Measurements from ENCODE around the gene CACNA2D1. TPM values are rescaled to one million over a fixed set of nuclear protein-coding genes. Genes with fewer than 3 reads are reported as not detected.

CACNA2D1 gene
- total RNA-seq, 3 donors from 2014 or later (not counting 1 experiment from before 2014, with no cell fraction given), result not detected

- Histone ChIP-seq H3K36me3 (ENCODE audit: control insufficient read depth, insufficient read depth, low read length) (no peaks in the 10 kb centered on the region), H3K27me3 (ENCODE audit: control insufficient read depth, insufficient read depth, low read length) (no peaks in the 10 kb centered on the region), H3K9me3 (ENCODE audit: control insufficient read depth, insufficient read depth, low read length) (no peaks in the 10 kb centered on the region), H3K4me3 (ENCODE audit: low read length) (no peak overlapping the region), H3K4me1 (ENCODE audit: control insufficient read depth, insufficient read depth, low read length) (no peaks in the 10 kb centered on the region), H3K27ac (ENCODE audit: low read length) (no peak overlapping the region)
- 91% methylated on average over 2 of the region's 2 CpGs for WGBS (ENCODE audit: insufficient coverage)
- intact Hi-C loops (cut with micrococcal nuclease), result no loop called here
- Mint-ChIP-seq H3K4me1 (no peaks in the 10 kb centered on the region), H3K9me3 (peaks cover 9 to 12% of the 10 kb centered on the region in 2 donors), H3K27me3 (ENCODE audit: low read depth in 2 of 2) (no peaks in the 10 kb centered on the region), H3K27ac (no peak overlapping the region), H3K36me3 (no peaks in the 10 kb centered on the region), H3K4me3 (no peak overlapping the region)
- no peak for ATAC-seq
- DNase-seq, result no peak
- TF ChIP-seq CTCF (IDR thresholded peaks at IDR 0.05), result no peak
Observed at GRCh38 chr7:82325416-82325815, 118.2 kb downstream of the CACNA2D1 start.

- no peak overlapping the region for H3K4me3 ChIP-seq (ENCODE audit: low read length)
- H3K36me3 Mint-ChIP-seq, result no peaks in the 10 kb centered on the region
- no peak for TF ChIP-seq CTCF (IDR thresholded peaks at IDR 0.05)
- DNase-seq (no peak), ATAC-seq (no peak)
- H3K4me3 Mint-ChIP-seq, result no peak overlapping the region
- no peaks in the 10 kb centered on the region for H3K4me1 Mint-ChIP-seq
- no peaks in the 10 kb centered on the region for H3K9me3 ChIP-seq (ENCODE audit: control insufficient read depth, insufficient read depth, low read length)
- H3K27ac ChIP-seq (ENCODE audit: low read length), result no peak overlapping the region
- no peaks in the 10 kb centered on the region for H3K36me3 ChIP-seq (ENCODE audit: control insufficient read depth, insufficient read depth, low read length)
- H3K27me3 ChIP-seq (ENCODE audit: control insufficient read depth, insufficient read depth, low read length), result no peaks in the 10 kb centered on the region
- intact Hi-C loops (cut with micrococcal nuclease), result no loop called here
- no peaks in the 10 kb centered on the region for H3K27me3 Mint-ChIP-seq (ENCODE audit: low read depth in 2 of 2)
- 94% methylated on average over 3 of the region's 4 CpGs for WGBS (ENCODE audit: insufficient coverage)
- H3K27ac Mint-ChIP-seq, result no peak overlapping the region
- peaks cover 9 to 12% of the 10 kb centered on the region in 2 donors for H3K9me3 Mint-ChIP-seq
- no peaks in the 10 kb centered on the region for H3K4me1 ChIP-seq (ENCODE audit: control insufficient read depth, insufficient read depth, low read length)
Observed at GRCh38 chr7:82323806-82324205, 119.8 kb downstream of the CACNA2D1 start.

- Mint-ChIP-seq H3K9me3 (peaks cover 8 to 11% of the 10 kb centered on the region in 2 donors), H3K4me1 (no peaks in the 10 kb centered on the region), H3K27ac (no peak overlapping the region), H3K27me3 (ENCODE audit: low read depth in 2 of 2) (no peaks in the 10 kb centered on the region), H3K4me3 (no peak overlapping the region), H3K36me3 (no peaks in the 10 kb centered on the region)
- no peak for ATAC-seq
- Histone ChIP-seq H3K9me3 (ENCODE audit: control insufficient read depth, insufficient read depth, low read length) (no peaks in the 10 kb centered on the region), H3K4me3 (ENCODE audit: low read length) (no peak overlapping the region), H3K27me3 (ENCODE audit: control insufficient read depth, insufficient read depth, low read length) (no peaks in the 10 kb centered on the region), H3K4me1 (ENCODE audit: control insufficient read depth, insufficient read depth, low read length) (no peaks in the 10 kb centered on the region), H3K27ac (ENCODE audit: low read length) (no peak overlapping the region), H3K36me3 (ENCODE audit: control insufficient read depth, insufficient read depth, low read length) (no peaks in the 10 kb centered on the region)
- no peak for TF ChIP-seq CTCF (IDR thresholded peaks at IDR 0.05)
- DNase-seq, result no peak
- intact Hi-C loops (cut with micrococcal nuclease), result no loop called here
- 94% methylated on average over 3 of the region's 4 CpGs for WGBS (ENCODE audit: insufficient coverage)
Observed at GRCh38 chr7:82319674-82320118, 123.9 kb downstream of the CACNA2D1 start.

GRCh38 chr7:82318786-82319185, 124.8 kb downstream of the CACNA2D1 start:
- DNase-seq, result no peak
- H3K4me3 ChIP-seq (ENCODE audit: low read length), result no peak overlapping the region
- Mint-ChIP-seq H3K27ac (no peak overlapping the region), H3K4me1 (no peaks in the 10 kb centered on the region), H3K27me3 (ENCODE audit: low read depth in 2 of 2) (no peaks in the 10 kb centered on the region), H3K9me3 (peaks cover 8 to 11% of the 10 kb centered on the region in 2 donors), H3K4me3 (no peak overlapping the region), H3K36me3 (no peaks in the 10 kb centered on the region)
- no peak for TF ChIP-seq CTCF (IDR thresholded peaks at IDR 0.05)
- ATAC-seq, result no peak
- no peaks in the 10 kb centered on the region for H3K27me3 ChIP-seq (ENCODE audit: control insufficient read depth, insufficient read depth, low read length)
- H3K36me3 ChIP-seq (ENCODE audit: control insufficient read depth, insufficient read depth, low read length), result no peaks in the 10 kb centered on the region
- no peaks in the 10 kb centered on the region for H3K4me1 ChIP-seq (ENCODE audit: control insufficient read depth, insufficient read depth, low read length)
- H3K9me3 ChIP-seq (ENCODE audit: control insufficient read depth, insufficient read depth, low read length), result no peaks in the 10 kb centered on the region
- intact Hi-C loops (cut with micrococcal nuclease), result no loop called here
- no peak overlapping the region for H3K27ac ChIP-seq (ENCODE audit: low read length)
